Kidney capillary endothelial cell (primary cell): Measurements from ENCODE around the gene CACNA2D3.
"Not testable (repeated sequence)": the region's sequence is repeated elsewhere in the genome, so short reads cannot be mapped to it uniquely, and the experiment has no call there.

Experiments
- DNase-seq: peaks from one replicate; pipeline ENCODE4 v3.0.0-alpha.2; 2018; ENCODE audit warnings: low spot score

The CACNA2D3 gene

DNA sequence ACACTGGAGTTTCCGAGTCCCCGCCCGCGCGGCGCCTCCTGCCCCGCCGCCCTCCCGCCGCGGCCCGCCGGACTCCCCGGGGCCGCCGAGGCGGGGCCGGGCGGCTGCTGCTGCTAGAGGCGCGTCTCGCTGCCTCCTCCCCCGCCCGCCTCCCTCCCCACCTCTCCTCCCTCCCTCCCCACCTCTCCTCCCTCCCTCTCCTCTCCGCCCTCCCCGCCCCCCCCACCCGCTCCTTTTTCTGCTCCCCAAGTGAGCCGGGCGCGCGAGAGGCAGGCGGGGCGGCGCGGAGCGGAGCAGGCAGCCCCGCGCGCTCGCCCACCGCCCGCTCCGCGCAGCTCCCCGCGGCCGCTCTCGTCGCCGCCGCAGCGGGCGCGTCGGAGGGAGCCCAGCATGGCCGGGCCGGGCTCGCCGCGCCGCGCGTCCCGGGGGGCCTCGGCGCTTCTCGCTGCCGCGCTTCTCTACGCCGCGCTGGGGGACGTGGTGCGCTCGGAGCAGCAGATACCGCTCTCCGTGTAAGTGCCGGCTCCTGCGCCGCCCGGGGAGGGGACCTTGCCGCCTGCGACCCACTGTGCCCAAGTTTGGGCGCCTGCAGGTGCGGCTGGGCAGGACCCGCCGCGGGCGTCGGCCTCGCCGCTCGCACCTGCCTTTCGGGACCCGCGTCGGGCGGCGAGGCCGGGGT lies at the start of gene CACNA2D3:
Gene CACNA2D3 (plus strand): TSS at position 229 of the 679 bp plus-strand sequence.
- no peak for DNase-seq

DNA sequence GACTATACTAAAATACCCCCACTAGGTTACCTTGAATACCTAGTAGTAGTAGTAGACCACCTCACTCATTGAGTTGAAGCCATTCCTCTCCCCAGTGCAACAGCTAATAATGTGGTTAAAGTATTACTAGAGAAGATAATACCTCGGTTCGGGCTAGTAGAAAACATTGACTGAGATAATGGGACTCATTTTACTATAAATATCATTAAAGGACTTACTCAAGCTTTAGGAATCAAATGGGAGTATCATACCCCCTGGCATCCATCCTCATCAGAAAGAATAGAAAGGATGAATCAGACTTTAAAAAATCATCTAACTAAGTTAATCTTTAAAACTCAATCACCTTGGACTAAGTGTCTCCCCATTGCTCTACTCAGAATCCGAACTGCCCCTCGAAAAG lies 49.0 kb upstream of the CACNA2D3 start:
- DNase-seq = no peak

DNA sequence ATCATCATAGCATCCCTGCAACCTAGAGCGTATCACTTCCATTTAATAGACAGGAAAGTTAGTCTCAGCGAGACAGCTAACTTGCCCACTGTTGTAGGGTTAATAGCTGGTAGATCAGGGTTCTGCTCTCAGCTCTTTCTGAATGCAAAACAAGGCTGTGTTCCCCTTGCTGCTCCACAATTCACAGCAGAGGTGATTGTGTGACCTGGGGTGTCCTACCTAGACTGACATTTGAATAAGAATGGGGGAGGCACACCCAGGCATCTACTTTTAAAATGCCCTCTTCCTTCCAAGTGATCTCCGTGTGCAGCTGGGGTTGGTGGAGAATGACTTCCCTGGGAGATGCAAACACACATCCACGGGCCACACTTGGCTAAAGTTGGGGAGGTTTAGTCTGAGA lies 43.0 kb upstream of the CACNA2D3 start:
- no peak for DNase-seq

DNA sequence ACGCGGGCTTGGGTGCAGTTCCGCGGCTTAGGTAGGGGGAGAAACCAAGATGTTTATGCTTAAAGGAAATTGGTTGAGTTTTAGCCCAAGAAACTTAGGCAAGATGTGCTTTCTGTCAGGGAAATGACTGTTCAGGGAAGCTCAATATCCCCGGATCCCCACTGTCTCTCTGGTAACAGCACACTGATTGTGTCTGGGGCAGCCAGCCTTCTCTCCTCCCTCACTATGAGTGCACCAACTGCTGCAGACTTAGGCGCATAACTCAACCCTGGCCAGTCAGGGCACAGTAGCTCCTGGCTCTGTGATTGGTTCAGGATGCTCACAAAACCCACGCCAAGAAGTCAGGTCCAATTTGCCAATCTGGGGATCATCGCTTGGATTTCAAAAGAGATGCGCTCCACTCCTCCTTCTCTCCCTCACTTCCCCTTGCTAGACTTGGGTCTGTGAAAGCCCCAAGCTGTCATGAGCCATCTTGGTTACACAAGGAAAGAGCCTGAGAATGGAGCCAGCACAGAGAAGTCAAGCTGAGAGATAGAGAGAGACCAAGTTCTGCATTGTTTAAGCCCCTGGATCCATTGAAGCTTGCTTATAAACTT lies 42.5 kb upstream of the CACNA2D3 start:
- DNase-seq = no peak

DNA sequence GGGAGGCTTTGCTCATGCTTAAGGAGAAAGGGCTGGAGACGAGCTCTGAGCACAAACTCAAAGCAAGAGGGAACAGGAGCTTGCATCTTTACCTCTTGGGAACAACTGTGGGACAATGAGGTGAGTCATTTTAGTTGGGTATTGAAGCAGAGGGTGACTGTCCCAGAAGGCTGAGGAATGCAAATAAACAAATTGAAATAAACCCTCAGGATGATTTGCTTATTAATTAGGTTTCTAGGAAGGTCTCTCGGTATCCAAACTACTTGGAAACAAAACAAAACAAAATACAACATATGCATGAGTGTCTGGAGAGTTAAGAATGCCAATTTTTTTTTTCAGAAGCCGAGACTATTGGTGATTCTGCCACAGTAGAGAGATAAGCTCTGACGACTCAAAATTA lies 38.4 kb upstream of the CACNA2D3 start:
- no peak for DNase-seq

DNA sequence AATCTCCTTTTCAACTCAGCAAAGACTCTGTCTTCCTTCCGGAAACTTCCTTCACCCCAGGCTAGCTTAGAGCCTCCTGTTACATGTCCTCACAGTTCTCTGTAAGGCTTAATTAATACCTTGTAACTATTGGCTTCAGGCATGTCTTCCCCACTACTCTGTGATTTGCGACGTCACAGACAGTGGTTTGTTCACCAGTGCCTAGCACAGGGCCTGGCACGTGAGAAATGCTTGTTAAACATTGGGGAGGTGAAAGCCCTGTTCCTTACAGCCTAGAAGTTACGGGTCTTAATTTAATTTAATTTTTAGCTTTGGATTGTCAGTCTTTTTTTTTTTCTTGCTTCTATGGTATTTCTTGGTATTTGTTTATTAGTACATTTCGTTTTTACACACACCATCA lies 36.4 kb upstream of the CACNA2D3 start:
- no peak for DNase-seq

DNA sequence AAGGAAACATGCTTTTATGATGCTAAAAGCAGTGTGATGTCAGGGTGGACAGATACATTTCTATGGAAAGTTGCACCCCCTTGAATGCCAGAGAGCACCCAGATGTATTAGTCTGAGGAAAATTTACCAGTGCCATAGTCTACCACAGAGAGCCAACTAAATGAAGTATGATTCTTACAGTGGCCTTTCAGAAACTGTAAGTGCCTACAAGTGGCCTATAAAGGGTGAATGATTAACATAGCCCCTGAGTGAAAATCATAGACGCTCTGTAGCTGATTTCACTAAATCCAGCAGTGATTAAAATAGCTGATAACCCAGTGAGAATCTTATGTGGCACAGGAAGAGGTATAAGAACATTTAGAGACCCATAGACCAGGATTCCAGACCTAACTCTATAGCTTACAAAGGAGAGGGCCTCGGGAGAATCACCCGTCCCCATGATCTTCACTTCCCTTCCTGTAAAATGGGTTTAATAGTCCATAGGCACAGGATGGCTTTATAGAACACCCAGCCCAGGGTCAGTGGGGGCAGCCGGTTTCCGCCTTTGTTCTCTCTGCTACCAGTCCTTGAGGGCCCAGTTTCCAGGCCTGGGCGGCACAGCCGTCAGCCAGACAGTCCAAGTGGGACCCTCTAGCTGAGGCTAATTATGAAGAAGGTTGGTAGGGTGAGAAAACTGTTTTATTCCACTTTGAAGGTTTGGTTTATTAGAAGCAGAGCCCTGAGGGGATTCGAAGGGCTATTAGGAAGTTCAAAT lies 35.5 kb upstream of the CACNA2D3 start:
- no peak for DNase-seq

DNA sequence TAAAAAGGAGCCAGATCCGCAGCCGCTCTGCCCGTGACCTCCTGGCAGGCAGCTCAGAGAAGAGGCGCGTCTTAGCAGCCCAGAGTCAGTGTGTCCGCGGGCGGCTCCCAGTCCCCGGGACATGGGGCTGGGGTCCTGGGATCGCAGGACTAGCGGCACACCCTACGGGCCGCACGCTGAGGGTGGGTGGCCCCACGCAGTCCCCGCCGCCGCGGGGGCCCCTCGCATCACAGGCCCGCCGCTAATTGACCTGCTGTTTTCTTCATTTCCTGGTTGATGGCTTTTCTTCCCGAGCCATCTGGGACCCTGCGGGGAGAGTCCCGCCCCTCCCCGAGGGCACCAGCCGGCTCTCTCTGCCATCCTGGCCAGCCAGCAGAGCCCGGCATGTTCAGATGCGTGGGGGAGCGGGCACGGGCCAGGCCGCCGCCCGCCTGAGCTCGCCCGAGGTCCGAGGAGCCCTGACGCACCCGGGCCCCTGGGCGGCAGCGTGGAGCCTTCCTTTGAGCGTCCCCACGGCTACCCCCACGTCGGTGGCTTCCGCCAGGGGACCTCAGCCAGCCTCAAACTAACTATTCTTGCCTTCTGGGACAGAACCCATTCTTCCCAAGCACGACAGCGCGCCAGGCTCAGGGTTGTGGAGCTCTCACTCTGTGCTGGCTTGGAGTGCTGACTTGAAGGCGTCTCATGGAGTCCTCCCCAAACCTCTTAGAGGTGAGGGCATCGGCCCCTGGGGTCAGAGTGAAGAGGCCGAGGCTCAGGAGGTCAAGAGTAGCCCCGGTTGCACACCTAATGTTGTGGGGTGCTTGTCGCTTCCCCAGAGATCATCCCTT lies 34.6 kb upstream of the CACNA2D3 start:
- no peak for DNase-seq

DNA sequence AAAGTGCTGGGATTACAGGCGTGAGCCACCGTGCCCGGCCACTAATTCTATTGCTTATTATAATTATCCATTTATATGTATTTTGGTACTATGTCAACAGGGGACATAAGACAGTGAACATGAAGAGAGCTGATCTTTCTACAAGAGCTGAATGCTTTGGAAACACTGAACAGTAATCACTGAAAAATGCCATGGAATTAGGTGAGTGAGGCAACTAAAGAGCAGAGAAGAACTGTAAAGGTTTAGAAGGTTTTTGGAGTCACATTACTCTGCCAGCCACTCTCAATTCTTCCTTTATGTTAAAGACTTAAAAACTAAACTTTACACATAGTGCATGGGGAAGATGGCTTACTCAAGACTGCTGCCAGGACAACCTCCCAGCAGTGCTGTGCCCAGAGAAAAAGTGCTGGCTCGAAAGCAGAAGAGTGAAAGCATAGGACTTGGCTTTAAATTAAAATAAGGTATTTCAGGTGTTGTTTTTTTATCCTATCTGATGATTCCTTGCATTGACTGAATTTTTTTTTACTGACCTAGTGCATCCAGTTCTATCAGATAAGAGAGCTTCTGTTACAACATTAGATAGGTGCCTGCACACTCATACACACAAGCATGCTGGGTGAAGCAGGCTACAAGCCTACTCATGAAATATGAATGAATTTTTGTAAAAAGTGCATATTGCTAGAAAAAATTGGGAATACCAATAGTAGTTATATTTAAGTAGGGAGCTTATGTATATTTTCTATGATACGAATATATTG lies 28.7 kb upstream of the CACNA2D3 start:
- DNase-seq = no peak

DNA sequence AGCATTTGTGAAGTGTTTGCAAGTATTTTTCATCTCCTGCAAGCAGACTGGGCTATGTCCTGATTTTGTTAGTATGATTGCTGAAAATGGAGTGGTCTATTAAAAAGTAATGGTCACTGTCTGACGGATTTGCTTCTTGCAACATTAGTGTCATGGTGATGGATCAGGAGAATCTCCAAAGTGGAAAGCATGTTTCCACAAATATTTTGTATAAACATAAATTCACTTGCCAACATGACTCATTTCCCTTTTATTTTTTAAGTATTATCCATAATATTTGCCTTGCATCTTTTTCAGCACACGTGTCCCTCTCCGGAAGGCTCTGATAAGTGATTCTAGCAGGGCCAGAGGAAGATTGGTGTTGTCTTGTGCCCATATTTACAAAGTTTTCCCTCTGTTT lies 27.4 kb upstream of the CACNA2D3 start:
- no peak for DNase-seq

DNA sequence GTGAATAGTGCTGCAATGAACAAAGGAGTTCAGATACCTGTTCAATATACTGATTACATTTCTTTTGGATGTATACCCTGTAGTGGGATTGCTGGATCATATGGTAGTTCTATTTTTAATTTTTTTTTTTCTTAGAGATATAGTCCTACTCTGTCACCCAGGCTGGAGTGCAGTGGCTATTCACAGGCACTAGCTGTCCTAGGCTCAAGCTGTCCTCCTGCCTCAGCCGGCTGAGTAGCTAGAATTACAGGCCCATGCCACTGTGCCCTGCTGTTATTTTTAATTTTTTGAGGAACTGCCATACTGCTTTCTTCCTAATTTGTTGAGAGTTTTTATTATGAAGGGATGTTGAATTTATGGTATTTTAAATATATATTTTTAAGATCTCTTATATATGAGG lies 23.0 kb upstream of the CACNA2D3 start:
- DNase-seq = no peak

DNA sequence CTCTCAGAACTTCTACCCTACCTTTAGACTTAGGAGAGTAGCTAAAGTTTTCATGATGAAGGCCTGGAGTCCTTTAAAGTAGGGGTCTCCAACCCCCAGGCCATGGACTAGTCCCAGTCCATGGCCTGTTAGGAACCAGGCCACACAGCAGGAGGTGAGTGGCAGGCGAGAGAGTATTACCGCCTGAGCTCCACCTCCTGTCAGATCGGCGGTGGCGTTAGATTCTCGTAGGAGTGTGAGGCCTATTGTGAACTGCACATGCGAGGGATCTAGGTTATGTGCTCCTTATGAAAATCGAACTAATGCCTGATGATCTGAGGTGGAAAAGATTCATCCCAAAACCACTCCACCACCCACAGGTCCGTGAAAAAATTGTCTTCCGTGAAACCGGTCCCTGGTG lies 18.3 kb upstream of the CACNA2D3 start:
- no peak for DNase-seq

DNA sequence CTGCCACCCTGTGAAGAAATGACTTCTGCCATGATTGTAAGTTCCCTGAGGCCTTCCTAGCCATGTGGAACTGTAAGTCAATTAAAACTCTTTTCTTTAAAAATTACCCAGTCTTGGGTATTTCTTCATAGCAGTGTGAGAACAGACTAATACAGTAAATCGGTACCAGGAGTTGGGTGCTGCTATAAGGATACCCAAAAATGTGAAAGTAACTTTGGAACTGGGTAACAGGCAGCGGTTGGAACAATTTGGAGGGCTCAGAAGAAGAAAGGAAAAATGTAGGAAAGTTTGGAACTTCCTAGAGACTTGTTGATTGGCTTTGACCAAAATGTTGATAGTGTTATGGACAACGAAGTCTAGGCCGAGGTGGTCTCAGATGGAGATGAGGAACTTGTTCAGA lies 6.2 kb upstream of the CACNA2D3 start:
- not testable (repeated sequence) for DNase-seq

DNA sequence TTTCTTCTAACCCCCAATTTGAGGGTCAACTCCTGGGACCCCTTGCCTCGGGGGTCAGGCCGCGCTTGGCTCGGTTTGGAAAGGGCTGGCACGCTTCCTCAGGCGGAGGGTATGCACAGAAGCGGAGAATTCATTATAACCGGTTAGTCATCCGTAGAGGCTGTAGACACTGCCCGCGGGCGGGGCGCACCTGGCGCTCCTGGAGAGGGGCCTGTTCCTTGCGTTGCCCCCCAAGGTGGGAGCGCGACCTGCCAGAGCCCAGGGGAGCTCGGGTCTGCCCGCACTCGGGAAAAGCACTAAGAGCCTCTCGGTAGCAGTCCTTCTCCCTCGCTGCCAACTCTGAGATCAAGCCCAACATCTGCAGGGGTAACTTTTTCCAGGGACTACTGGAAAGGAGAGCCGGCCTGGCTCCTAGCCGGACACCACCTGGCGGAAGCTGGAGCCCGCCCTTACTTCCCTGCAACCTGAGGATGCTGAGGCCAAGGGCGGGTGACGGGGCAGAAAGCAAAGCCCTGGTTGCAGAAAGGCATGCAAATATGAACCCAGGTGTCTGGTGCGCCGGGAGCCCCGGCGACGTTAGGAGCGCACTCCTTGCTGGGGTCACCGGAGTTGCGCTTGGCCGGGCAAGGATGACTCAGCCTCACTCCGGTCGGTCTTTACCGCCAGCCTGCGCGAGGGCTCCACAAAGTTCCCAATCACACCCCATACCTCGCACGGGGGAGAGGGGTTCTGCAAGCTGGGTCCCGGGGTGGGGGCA lies 1.5 kb upstream of the CACNA2D3 start:
- no peak for DNase-seq

DNA sequence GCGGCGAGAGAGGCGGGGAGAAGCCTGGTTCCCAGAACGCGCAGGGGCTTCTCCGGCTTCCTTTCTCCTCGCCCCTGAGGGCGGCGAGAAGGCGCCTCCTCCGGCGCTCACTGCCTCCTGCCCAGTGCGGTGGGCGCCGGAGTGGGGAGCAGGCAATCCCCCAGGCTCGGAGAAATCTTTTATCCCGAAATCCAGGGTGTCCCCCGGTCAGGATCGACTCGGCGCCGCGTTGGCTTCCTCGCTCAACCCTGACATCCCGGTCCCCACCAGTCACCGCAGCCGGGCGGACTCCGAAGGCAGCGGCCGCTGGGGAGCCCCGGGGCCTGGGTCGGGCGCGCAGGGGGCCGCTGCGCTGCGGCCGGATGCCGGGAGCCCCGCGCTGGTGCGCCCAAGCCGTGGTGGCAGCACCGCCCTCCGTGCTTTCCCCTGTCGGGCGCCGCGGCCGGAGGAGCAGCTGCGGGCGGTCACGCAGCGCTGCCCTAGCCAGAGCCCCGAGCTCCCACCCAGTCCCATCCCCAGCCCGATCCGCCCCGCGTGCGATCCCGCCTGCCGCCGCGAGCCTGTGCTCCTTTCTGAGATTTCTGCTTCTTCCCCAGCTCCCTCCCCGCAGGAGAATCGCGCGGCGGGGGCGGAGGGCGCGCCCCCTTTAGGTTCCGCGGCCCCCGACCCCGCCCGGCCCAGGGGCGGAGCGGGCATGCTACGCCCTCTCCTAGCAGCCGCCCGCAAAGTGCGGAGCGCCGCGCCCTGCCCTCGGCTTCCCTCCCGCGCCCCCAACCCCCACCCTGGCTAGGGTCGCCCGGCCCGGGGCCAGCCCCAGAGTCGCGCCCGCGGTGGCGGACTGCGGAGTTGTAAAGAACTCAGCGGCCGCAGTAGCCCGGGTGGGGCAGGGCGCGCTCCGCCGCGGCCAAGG lies 683 bp upstream of the CACNA2D3 start:
- no peak for DNase-seq

DNA sequence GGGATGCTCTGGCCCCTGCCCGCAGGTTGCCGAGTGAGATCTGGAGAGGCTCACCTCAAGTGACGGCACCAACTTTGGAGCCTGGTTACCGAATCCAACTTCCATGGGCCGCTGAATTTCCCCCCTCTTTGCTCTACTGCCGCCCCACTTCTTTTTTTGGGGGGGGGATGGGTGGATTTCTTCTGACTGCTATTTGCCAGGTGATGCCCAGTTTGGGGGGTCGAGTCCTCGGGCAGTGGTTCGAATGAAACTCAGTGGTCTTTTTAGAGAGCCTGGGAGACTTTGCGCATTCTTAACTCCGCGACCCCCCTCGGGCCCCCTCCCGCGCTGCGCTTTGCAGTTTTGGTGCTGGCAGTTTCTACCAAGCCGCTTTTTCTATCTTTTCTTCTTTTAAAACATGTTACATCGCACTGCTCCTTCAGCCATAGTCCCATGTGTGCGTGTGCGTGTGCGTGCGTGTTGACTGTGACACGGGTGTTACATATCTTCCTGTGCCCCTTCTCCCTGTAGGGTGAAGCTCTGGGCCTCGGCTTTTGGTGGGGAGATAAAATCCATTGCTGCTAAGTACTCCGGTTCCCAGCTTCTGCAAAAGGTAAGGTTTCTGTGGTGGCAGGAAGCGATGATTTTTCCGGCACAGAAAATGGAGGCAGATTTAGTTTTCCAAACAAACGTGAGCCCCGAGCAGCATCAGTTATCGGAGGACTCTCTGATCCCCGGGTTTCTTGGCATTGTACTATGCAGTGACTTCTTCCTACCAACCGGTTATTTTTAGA lies 837 bp downstream of the CACNA2D3 start:
- DNase-seq = no peak

DNA sequence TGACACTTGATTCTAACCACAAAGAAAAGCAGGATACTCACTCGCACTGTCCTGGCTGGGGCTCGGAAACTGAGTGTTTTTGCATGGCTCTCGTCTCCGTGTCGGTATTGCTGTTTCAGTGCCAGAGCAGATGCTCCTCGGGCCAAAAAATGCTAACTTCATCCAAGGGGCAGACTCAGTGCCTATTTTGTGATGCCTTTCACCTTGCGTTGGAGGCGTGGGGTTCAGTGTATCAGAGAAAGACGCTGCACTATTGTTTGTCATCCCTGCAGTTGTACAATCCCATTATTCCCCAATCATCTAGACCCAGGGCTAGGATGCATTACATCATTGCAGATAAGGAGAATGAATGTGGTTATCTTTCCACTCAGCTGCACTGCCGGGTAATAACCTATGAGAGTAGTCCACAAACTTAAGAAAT lies 1.4 kb downstream of the CACNA2D3 start:
- DNase-seq = no peak

DNA sequence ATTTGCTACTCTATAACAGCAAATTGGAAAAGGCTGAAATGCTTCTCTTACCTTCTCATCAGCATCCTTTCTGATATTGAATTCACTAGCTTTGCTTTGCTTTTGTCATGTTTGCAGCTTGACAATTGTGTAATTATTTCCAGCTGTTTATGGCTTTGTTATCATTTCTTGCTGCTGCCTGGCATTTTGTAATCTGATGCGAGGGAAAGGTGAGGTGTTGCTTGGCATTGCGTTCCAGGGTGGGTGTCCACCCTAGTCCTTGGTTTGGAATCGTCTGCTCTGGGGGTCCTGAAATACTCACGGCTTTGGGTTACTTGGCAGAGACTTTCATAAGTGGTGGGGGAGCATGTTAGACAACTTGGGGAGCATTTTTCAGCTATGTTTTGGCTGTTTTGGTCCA lies 2.9 kb downstream of the CACNA2D3 start:
- DNase-seq = no peak

DNA sequence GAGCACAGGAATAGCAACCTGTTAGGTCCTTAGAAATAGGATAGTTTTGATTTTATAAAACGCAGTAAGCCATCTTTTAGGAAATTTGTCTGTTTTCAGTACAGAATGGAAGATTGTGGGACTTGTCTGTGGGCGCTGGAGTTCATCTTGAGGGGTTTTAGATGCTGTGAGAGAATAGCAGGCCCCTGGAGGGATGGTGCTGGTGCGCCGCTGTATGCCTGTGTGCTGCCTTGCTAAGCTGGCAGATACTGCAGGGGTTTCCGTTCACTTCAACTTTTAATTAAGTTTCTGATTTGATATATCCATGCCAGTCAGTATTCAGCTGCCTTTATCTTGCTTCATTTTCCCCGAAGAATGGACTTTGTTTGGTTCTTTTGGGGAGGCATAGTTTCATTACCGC lies 4.2 kb downstream of the CACNA2D3 start:
- no peak for DNase-seq
